Measurements from ENCODE around the gene GPR161.

Gene GPR161

GRCh38 chr1:168146160-168146539, 9.4 kb upstream of the GPR161 start:
- no peak for DNase-seq

GRCh38 chr1:168145184-168146159, 8.7 kb upstream of the GPR161 start:
- DNase-seq, result peak; percentile 87

GRCh38 chr1:168141871-168142385, 5.2 kb upstream of the GPR161 start:
- no peak for DNase-seq

- DNase-seq, result no peak
These were observed 2.3 kb upstream of the GPR161 start for GRCh38 chr1:168139070-168139469.

GRCh38 chr1:168138134-168138533, 1.4 kb upstream of the GPR161 start:
- no peak for DNase-seq

GRCh38 chr1:168137515-168137821, 738 bp upstream of the GPR161 start:
- DNase-seq, result no peak

- DNase-seq, result peak; percentile 62
These were observed 615 bp downstream of the GPR161 start for GRCh38 chr1:168135921-168136708.

GRCh38 chr1:168135116-168135920, 1.4 kb downstream of the GPR161 start:
- peak; percentile 44 for DNase-seq

GRCh38 chr1:168134642-168135041, 2.1 kb downstream of the GPR161 start:
- no peak for DNase-seq

GRCh38 chr1:168134132-168134531, 2.6 kb downstream of the GPR161 start:
- DNase-seq, result no peak

- DNase-seq, result no peak
These were observed 6.8 kb downstream of the GPR161 start for GRCh38 chr1:168129933-168130332.

GRCh38 chr1:168127503-168127902, 9.2 kb downstream of the GPR161 start:
- DNase-seq, result no peak

GRCh38 chr1:168125051-168125450, 11.7 kb downstream of the GPR161 start:
- no peak for DNase-seq

GRCh38 chr1:168121401-168122011, 15.2 kb downstream of the GPR161 start:
- DNase-seq, result no peak

GRCh38 chr1:168119750-168120149, 17.0 kb downstream of the GPR161 start:
- DNase-seq, result no peak

GRCh38 chr1:168116327-168116799, 20.4 kb downstream of the GPR161 start:
- peak; percentile 27 for DNase-seq

GRCh38 chr1:168114845-168115244, 21.9 kb downstream of the GPR161 start:
- DNase-seq, result no peak

- peak; percentile 92 for DNase-seq
These were observed 23.9 kb downstream of the GPR161 start for GRCh38 chr1:168112673-168113305.

GRCh38 chr1:168110896-168111545, 25.7 kb downstream of the GPR161 start:
- DNase-seq, result no peak

GRCh38 chr1:168106274-168106673, 30.5 kb downstream of the GPR161 start:
- no peak for DNase-seq

GRCh38 chr1:168105846-168106245, 30.9 kb downstream of the GPR161 start:
- DNase-seq, result no peak
